Measurements from ENCODE around the gene VRK2. TPM values are rescaled to one million over a fixed set of nuclear protein-coding genes. Genes with fewer than 3 reads are reported as not detected.

Gene VRK2
- total RNA-seq, 3 donors from 2014 or later: 26.9 to 34.0 (median 28.2) TPM

DNA sequence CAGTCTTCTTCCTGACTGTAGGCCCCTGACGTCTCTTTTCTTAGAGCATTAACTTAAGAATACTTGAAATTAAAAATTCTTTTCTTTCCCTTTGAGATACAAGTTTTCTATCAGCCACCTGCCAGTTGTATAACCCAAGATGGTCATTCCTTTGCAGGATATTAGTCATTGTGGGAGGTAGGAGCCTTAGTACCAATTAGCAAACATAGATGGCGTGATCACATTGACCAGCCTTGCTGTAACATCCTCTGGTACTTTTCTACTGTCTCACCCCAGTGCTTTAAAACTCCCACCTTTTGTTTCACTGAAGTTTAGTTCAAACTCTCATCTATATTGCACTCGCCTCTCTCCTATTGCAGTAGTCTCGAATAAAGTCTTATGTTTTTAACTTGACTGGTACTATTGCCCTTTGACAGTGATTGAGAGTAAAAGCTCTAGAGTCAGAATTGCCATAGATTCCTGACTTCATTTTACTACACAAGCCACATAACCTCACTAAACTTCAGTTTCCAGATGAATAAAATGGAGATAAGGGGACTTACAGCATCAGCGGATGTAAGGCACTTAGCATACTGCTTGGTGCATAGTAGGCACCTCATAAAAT is 74.1 kb downstream of the VRK2 start:
- intact Hi-C loops (cut with DNase I; ENCODE audit: low total_unique reads): no loop called here
- TF ChIP-seq POLR2AphosphoS5 (IDR thresholded peaks at IDR 0.05) (no peak), POLR2A (IDR thresholded peaks at IDR 0.05) (no peak)
- TF ChIP-seq, protein P1, sequence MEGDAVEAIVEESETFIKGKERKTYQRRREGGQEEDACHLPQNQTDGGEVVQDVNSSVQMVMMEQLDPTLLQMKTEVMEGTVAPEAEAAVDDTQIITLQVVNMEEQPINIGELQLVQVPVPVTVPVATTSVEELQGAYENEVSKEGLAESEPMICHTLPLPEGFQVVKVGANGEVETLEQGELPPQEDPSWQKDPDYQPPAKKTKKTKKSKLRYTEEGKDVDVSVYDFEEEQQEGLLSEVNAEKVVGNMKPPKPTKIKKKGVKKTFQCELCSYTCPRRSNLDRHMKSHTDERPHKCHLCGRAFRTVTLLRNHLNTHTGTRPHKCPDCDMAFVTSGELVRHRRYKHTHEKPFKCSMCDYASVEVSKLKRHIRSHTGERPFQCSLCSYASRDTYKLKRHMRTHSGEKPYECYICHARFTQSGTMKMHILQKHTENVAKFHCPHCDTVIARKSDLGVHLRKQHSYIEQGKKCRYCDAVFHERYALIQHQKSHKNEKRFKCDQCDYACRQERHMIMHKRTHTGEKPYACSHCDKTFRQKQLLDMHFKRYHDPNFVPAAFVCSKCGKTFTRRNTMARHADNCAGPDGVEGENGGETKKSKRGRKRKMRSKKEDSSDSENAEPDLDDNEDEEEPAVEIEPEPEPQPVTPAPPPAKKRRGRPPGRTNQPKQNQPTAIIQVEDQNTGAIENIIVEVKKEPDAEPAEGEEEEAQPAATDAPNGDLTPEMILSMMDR (IDR thresholded peaks at IDR 0.05): no peak

DNA sequence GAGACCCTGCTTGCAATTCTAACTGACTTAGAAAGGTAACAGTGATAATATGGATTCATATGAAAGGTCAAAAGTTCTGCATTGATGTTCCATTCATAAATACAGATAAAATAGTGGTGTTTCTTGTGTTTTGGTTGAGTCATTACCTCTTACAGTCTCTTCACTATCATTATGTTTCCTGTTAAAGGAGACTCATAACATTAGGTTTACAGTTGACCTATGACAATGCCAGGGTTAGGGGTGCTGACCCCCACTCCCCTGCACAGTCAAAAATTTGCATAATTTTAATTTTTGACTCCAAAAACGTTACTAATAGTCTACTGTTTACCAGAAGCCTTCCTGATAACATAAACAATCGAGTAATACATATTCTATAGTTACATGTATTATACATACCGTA is 75.4 kb downstream of the VRK2 start:
- H3K36me3 ChIP-seq: no peaks in the 10 kb centered on the region
- TF ChIP-seq POLR2A (IDR thresholded peaks at IDR 0.05): no peak
- no peak for TF ChIP-seq POLR2AphosphoS5 (IDR thresholded peaks at IDR 0.05)
- TF ChIP-seq, protein P1 (IDR thresholded peaks at IDR 0.05): no peak
- H3K4me1 ChIP-seq: no peaks in the 10 kb centered on the region
- no peak overlapping the region for H3K4me3 ChIP-seq
- no peak for DNase-seq (ENCODE audit: low spot score in 2 of 2)
- H3K9me3 ChIP-seq: no peaks in the 10 kb centered on the region
- no peaks in the 10 kb centered on the region for H3K27me3 ChIP-seq
- intact Hi-C loops (cut with DNase I; ENCODE audit: low total_unique reads): no loop called here
- no peak overlapping the region for H3K27ac ChIP-seq

More for the DNA sequence above, 74.1 kb downstream of the VRK2 start:
- Histone ChIP-seq H3K4me1 (no peaks in the 10 kb centered on the region), H3K27ac (no peak overlapping the region), H3K27me3 (no peaks in the 10 kb centered on the region), H3K9me3 (no peaks in the 10 kb centered on the region), H3K36me3 (no peaks in the 10 kb centered on the region), H3K4me3 (no peak overlapping the region)
- DNase-seq (ENCODE audit: low spot score in 2 of 2): no peak

DNA sequence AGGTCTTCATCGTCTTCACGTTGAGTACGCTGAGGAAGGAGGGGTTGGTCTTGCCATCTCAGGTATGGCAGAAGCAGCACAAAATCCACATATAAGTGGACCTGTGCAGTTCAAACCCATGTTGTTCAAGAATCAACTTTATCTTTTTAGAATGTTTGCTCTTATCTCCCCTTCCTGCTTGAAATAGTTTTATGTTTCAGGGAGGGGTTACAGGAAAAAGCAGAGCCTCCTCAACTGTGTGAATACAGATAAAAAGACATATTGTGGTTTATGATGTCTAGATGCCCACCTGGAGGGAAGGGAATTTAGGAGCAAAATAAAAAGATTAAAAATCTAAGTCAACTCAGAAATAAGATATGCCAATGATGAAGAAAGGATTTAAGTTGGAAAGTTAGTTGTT is 75.9 kb downstream of the VRK2 start:
- H3K27me3 ChIP-seq: no peaks in the 10 kb centered on the region
- H3K4me3 ChIP-seq: no peak overlapping the region
- TF ChIP-seq, protein P1 (IDR thresholded peaks at IDR 0.05): no peak
- TF ChIP-seq POLR2A (IDR thresholded peaks at IDR 0.05): no peak
- TF ChIP-seq POLR2AphosphoS5 (IDR thresholded peaks at IDR 0.05): no peak
- H3K36me3 ChIP-seq: no peaks in the 10 kb centered on the region
- H3K27ac ChIP-seq: no peak overlapping the region
- no peak for DNase-seq (ENCODE audit: low spot score in 2 of 2)
- no peaks in the 10 kb centered on the region for H3K4me1 ChIP-seq
- intact Hi-C loops (cut with DNase I; ENCODE audit: low total_unique reads): no loop called here
- no peaks in the 10 kb centered on the region for H3K9me3 ChIP-seq

DNA sequence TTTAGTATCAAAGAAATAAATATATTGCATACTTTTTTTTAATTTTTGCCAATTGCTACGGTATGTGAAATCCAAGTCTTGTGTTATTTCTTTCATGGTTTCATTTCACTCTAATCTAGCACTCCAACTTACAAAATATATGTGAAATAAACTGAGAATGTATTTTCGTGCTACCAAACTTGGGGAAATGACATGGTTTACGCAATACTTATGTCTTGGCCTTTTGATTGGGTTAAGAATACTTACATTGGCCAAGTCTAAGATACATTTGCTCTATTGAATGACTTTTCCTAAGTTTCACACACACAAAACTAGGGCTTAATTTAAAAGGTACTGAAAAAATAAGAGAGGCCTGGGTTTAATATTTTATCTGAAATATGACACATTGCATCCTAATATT is 80.5 kb downstream of the VRK2 start:
- no peaks in the 10 kb centered on the region for H3K36me3 ChIP-seq
- intact Hi-C loops (cut with DNase I; ENCODE audit: low total_unique reads): no loop called here
- DNase-seq (ENCODE audit: low spot score in 2 of 2): no peak
- no peaks in the 10 kb centered on the region for H3K4me1 ChIP-seq
- no peak overlapping the region for H3K27ac ChIP-seq
- H3K9me3 ChIP-seq: no peaks in the 10 kb centered on the region
- no peaks in the 10 kb centered on the region for H3K27me3 ChIP-seq
- TF ChIP-seq POLR2AphosphoS5 (IDR thresholded peaks at IDR 0.05) (no peak), POLR2A (IDR thresholded peaks at IDR 0.05) (no peak)
- TF ChIP-seq, protein P1 (IDR thresholded peaks at IDR 0.05): no peak
- H3K4me3 ChIP-seq: no peak overlapping the region

DNA sequence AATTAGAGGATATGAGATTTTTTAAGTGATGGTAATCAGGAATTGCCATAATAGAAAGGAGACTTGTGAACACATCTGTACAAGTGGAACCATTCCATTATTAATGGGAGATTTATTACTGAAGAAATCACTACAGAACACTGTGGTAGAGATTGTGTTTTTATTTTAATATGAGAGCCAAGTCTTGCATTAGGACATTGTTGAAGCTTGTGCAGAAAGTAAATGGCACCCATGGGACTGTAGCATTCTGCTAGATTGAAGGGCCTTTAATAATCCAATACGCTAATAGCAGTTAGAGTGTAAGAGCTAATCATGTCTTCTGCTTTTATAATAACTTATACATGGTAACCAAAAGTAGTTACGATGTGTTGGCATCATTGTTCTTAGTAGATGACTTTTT is 83.6 kb downstream of the VRK2 start:
- Histone ChIP-seq H3K36me3 (no peaks in the 10 kb centered on the region), H3K9me3 (no peaks in the 10 kb centered on the region), H3K4me3 (no peak overlapping the region), H3K27me3 (no peaks in the 10 kb centered on the region), H3K27ac (no peak overlapping the region), H3K4me1 (no peaks in the 10 kb centered on the region)
- no peak for DNase-seq (ENCODE audit: low spot score in 2 of 2)
- intact Hi-C loops (cut with DNase I; ENCODE audit: low total_unique reads): loop anchor here (5.0 kb wide), 1 partner anchor 1917 kb away; no protein-coding TSS in a partner anchor
- TF ChIP-seq, protein P1 (IDR thresholded peaks at IDR 0.05): no peak
- TF ChIP-seq POLR2AphosphoS5 (IDR thresholded peaks at IDR 0.05) (no peak), POLR2A (IDR thresholded peaks at IDR 0.05) (no peak)

Measured in breast epithelium (tissue), 4 donors.